ENCODE data around the gene ACOX1. TPM values are rescaled to one million over a fixed set of nuclear protein-coding genes. Genes with fewer than 3 reads are reported as not detected.
"Not testable (repeated sequence)": the region's sequence is repeated elsewhere in the genome, so short reads cannot be mapped to it uniquely, and the experiment has no call there.

The ACOX1 gene
- total RNA-seq, 1 donor from 2014 or later = 54.6 TPM

DNA sequence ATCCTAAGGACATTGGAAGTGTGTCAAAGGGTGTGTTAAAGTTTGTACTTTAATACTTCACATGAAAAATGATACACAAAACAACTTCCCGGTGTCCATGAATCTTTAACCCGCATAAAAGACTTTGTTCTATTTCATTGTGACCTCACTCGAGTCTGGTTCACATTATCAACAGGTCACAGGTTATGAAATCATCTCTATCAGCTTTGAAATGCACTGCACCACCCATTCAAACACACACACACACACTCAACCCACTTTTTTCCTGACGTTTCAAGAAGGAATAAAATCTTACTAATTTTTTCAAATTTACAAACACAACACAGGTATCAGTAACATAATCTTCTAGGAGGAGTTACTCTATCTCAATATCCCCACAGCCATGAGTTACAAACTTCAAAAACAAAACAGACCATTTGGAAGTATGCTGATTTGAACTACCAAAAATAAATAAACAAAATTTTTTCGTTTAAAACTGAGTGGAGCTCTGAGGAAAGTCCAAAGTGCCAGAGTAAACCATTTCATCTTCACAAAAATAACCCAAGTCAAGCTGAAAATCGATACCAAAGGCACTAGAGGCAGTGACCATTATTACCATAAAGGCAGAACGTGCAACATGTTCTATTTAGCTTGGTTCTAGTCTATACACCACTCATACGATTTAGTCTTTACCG lies 2.7 kb downstream of the ACOX1 start:
- Mint-ChIP-seq H3K27ac (peak overlapping the region; percentile 81), H3K36me3 (ENCODE audit: insufficient read depth) (peaks cover 24% of the 10 kb centered on the region), H3K4me3 (ENCODE audit: low read depth) (peak overlapping the region; percentile 65), H3K27me3 (no peaks in the 10 kb centered on the region), H3K9me3 (ENCODE audit: low read depth) (no peaks in the 10 kb centered on the region), H3K4me1 (ENCODE audit: low read depth) (peaks cover 40% of the 10 kb centered on the region)
- DNase-seq (ENCODE audit: low spot score, unreplicated experiment) = no peak
- TF ChIP-seq, protein P1, sequence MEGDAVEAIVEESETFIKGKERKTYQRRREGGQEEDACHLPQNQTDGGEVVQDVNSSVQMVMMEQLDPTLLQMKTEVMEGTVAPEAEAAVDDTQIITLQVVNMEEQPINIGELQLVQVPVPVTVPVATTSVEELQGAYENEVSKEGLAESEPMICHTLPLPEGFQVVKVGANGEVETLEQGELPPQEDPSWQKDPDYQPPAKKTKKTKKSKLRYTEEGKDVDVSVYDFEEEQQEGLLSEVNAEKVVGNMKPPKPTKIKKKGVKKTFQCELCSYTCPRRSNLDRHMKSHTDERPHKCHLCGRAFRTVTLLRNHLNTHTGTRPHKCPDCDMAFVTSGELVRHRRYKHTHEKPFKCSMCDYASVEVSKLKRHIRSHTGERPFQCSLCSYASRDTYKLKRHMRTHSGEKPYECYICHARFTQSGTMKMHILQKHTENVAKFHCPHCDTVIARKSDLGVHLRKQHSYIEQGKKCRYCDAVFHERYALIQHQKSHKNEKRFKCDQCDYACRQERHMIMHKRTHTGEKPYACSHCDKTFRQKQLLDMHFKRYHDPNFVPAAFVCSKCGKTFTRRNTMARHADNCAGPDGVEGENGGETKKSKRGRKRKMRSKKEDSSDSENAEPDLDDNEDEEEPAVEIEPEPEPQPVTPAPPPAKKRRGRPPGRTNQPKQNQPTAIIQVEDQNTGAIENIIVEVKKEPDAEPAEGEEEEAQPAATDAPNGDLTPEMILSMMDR (IDR thresholded peaks at IDR 0.05; ENCODE audit: unreplicated experiment) = no peak

DNA sequence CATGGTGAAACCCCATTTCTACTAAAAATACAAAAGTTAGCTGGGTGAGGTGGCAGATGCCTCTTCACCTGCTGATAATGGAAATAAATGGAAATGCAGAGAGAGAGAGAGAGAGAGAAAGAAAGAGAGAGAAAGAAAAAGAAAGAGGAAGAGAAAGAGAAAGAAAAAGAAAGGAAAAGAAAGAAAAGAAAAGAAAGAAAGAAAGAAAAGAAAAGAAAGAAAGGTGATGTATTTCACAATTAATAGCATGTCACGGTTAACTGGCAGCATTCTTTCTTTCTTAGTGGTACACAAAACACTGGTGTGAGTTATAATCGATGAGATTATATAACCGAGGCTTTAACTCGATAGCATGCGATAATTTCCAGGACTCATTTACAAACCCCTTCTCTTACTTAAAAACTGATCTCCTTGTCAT lies 3.2 kb downstream of the ACOX1 start:
- Mint-ChIP-seq H3K27ac (peak overlapping the region; percentile 81), H3K36me3 (ENCODE audit: insufficient read depth) (peaks cover 26% of the 10 kb centered on the region), H3K27me3 (no peaks in the 10 kb centered on the region), H3K4me1 (ENCODE audit: low read depth) (peaks cover 36% of the 10 kb centered on the region), H3K4me3 (ENCODE audit: low read depth) (peak overlapping the region; percentile 65), H3K9me3 (ENCODE audit: low read depth) (no peaks in the 10 kb centered on the region)
- DNase-seq (ENCODE audit: low spot score, unreplicated experiment) = no peak
- TF ChIP-seq, protein P1 (IDR thresholded peaks at IDR 0.05; ENCODE audit: unreplicated experiment) = no peak

DNA sequence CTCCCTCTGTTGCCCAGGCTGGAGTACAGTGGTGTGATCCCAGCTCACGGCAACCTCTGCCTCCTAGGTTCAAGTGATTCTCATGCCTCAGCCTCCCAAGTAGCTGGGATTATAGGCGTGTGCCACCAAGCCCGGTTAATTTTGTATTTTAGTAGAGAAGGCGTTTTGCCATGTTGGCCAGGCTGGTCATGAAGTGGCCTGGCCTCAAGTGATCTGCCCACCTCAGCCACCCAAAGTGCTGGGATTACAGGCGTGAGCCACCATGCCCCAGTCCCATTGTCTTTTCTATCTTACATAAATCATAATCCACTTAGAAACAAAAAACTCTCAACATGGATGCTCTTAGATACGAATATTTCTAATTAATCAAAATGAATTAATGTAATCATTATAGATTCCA lies 3.8 kb downstream of the ACOX1 start:
- not testable (repeated sequence) for DNase-seq (ENCODE audit: low spot score, unreplicated experiment); H3K9me3 Mint-ChIP-seq (ENCODE audit: low read depth); H3K27me3 Mint-ChIP-seq; H3K4me3 Mint-ChIP-seq (ENCODE audit: low read depth)
- Mint-ChIP-seq H3K4me1 (ENCODE audit: low read depth) (peaks cover 34% of the 10 kb centered on the region), H3K36me3 (ENCODE audit: insufficient read depth) (peaks cover 27% of the 10 kb centered on the region), H3K27ac (peak overlapping the region; percentile 77)

DNA sequence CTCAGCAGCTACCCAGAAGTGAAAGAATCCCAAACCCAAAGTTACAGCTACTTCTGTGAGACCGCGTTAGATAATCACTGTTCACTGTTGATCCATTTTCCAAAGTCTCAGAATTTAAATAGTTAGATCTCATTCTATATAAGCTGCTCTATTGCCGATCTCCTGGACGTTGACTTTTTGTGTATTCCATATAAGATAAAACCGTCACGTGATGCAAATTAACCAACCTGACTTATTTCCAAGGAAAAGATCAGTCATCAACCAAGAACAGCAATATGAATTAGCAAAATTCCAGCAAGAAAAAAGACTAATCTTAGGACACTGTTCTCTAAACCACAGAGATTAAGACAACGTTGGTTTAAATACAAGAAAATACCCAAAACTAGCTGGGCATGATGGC lies 8.3 kb downstream of the ACOX1 start:
- Mint-ChIP-seq H3K27me3 (no peaks in the 10 kb centered on the region), H3K27ac (no peak overlapping the region), H3K4me1 (ENCODE audit: low read depth) (peaks cover 16% of the 10 kb centered on the region), H3K4me3 (ENCODE audit: low read depth) (no peak overlapping the region), H3K36me3 (ENCODE audit: insufficient read depth) (peaks cover 23% of the 10 kb centered on the region), H3K9me3 (ENCODE audit: low read depth) (no peaks in the 10 kb centered on the region)
- DNase-seq (ENCODE audit: low spot score, unreplicated experiment) = no peak
- TF ChIP-seq, protein P1 (IDR thresholded peaks at IDR 0.05; ENCODE audit: unreplicated experiment) = no peak

DNA sequence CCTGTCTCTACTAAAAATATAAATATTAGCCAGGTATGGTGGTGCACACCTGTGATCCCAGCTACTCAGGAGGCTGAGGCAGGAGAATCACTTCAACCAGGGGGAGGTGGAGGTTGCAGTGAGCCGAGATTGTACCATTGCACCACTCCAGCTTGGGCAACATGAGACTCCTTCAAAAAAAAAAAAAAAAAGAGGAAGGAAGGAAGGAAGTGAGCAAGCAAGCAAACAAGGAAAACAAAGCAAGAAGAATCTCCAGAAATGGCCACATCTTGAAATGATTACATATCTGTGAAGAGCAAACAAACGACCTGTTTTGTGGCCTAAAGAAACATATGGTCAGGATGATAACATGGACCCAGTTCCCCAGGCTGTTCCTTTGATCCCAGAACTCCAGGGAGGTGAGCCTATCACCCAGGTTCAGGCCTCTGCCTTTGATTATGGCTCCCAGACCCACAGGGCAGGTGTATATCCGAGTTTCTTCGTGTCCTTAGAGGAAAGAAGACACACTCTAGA lies 8.9 kb downstream of the ACOX1 start:
- Mint-ChIP-seq H3K4me3 (ENCODE audit: low read depth) (no peak overlapping the region), H3K4me1 (ENCODE audit: low read depth) (peaks cover 15% of the 10 kb centered on the region), H3K9me3 (ENCODE audit: low read depth) (no peaks in the 10 kb centered on the region), H3K27me3 (no peaks in the 10 kb centered on the region), H3K27ac (peak overlapping the region; percentile 44), H3K36me3 (ENCODE audit: insufficient read depth) (peaks cover 23% of the 10 kb centered on the region)
- TF ChIP-seq, protein P1 (IDR thresholded peaks at IDR 0.05; ENCODE audit: unreplicated experiment) = no peak
- DNase-seq (ENCODE audit: low spot score, unreplicated experiment) = no peak

DNA sequence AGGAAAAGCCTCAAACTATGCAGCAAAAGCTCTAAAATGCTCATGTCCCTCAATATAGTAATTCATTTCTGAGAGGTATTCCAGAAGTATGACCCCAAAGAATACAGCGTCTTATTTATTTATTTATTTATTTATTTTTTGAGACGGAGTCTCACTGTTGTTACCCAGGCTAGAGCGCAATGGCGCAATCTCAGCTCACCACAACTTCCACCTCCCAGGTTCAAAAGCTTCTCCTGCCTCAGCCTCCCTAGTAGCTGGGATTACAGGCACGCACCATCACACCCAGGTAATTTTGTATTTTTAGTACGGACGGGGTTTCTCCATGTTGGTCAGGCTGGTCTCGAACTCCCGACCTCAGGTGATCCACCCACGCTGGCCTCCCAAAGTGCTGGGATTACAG lies 9.9 kb downstream of the ACOX1 start:
- not testable (repeated sequence) for H3K4me3 Mint-ChIP-seq (ENCODE audit: low read depth); H3K9me3 Mint-ChIP-seq (ENCODE audit: low read depth); H3K27me3 Mint-ChIP-seq; DNase-seq (ENCODE audit: low spot score, unreplicated experiment); H3K27ac Mint-ChIP-seq
- peaks cover 22% of the 10 kb centered on the region for H3K36me3 Mint-ChIP-seq (ENCODE audit: insufficient read depth)
- peaks cover 18% of the 10 kb centered on the region for H3K4me1 Mint-ChIP-seq (ENCODE audit: low read depth)
